Stomach smooth muscle (tissue), 2 donors: ENCODE data around the gene ENOX1.

ENCODE experiments used
- H3K27ac ChIP-seq: one replicate; pipeline ENCODE4 v1.7.0; 2013; ENCODE audit warnings: mild to moderate bottlenecking, low read length, inconsistent platforms
- H3K27me3 ChIP-seq, 2 donors: one replicate each; pipeline ENCODE4 v1.7.0; 2013; ENCODE audit warnings: low read length in 2 of 2; ENCODE audit not compliant: insufficient read depth in 2 of 2, control insufficient read depth in 1 of 2
- H3K36me3 ChIP-seq, 2 donors: one replicate each; pipeline ENCODE4 v1.7.0; 2013; ENCODE audit warnings: low read length in 2 of 2; ENCODE audit not compliant: control insufficient read depth in 2 of 2, insufficient read depth in 2 of 2
- H3K4me1 ChIP-seq: one replicate; pipeline ENCODE4 v1.7.0; 2013; ENCODE audit warnings: low read length; ENCODE audit not compliant: control insufficient read depth, insufficient read depth
- H3K4me3 ChIP-seq, 2 donors: one replicate each; pipeline ENCODE4 v1.7.0; 2013; ENCODE audit warnings: low read length in 2 of 2
- H3K9ac ChIP-seq, 2 donors: one replicate each; pipeline ENCODE4 v1.7.0; 2013; ENCODE audit warnings: low read length in 2 of 2, mild to moderate bottlenecking in 1 of 2
- H3K9me3 ChIP-seq, 2 donors: one replicate each; pipeline ENCODE4 v1.7.0; 2013; ENCODE audit warnings: low read length in 2 of 2; ENCODE audit not compliant: control insufficient read depth in 2 of 2
- donor health status: healthy.
- donor health status: Pancreatic carcinoma.

Gene ENOX1

DNA sequence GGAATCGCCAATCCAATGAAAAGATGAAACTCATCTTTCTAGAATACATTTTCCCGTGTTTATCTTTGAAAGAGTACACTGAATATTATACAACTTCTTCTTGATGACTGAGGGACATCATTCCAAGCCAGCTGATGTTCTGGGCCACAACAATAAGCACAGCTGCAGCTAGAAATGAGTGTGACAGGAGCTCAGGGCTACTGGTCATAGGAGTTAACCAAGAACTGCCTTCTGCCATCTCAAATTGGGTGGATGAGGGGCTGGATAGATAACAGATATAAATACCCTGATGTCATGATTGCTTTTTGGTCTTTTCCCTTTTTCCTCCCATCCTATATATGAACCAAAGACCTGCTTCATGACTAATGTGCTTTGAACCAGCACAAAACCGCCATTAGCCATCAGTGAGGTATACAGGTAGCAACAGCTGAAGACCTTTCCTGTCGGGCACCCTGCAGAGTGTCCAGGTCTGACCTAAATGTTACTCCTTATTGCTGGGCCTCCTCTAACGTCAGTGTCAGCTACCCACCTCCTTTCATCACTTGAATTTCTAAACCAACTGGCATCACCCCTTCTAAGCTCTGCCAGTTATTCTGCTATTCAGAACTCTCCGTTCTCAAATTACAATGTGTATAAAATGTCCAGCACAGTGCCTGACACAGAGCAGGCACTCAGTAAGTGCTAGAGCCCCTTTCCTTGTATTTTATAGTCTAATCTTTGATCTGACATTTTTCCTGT is 178.2 kb downstream of the ENOX1 start:
- Histone ChIP-seq H3K36me3 (peaks cover 0 to 4% of the 10 kb centered on the region in 2 donors), H3K4me3 (no peak overlapping the region), H3K9ac (no peak overlapping the region), H3K9me3 (peaks cover 0 to 3% of the 10 kb centered on the region in 2 donors), H3K27me3 (no peaks in the 10 kb centered on the region), H3K27ac (peak overlapping the region; percentile 41), H3K4me1 (peaks cover 12% of the 10 kb centered on the region)

DNA sequence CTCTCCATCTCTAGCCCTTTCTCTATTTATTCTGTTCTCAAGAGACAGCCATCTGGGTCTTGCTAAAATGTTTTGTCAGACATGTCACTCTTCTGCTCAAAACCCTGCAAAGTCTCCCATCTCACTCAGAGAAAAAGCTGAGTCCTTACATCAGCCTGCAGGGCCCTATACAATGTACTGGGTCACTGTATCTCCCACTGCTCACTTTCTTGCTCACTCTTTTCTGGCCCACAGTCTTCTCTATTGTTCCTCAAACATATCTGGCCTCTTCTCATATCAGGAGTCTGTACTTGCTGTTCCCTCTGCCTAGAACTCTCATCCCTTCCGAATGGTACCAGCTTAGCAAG is 189.2 kb downstream of the ENOX1 start:
- Histone ChIP-seq H3K9me3 (no peaks in the 10 kb centered on the region), H3K36me3 (peaks cover 0 to 5% of the 10 kb centered on the region in 2 donors), H3K4me3 (no peak overlapping the region), H3K9ac (no peak overlapping the region), H3K27me3 (no peaks in the 10 kb centered on the region), H3K27ac (no peak overlapping the region), H3K4me1 (no peaks in the 10 kb centered on the region)

DNA sequence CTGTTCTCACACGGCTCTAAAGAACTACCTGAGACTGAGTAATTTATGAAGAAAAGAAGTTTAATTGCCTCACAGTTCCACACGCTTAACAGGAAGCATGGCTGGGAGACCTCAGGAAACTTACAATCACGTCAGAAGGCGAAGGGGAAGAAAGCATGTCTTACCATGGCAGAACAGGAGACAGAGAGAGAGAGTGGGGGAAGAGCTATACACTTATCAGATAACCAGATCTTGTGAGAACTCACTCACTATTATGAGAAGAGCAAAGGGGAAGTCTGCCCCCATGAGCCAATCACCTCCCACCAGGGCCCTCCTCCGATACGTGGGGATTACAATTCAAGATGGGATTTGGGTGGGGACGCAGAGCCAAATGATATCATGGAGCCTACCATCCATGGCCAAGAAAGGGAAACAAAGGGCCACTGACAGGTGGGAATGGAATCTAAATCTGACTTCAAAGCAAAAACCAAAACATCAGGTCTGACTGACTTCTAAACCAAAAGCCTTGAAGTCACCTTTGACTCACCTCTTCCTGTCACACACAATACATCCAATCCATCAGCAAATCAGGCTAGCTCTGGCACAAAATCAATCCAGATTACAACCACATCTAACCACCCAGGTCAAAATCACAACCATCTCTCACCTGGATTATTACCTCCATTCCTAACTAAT is 189.7 kb downstream of the ENOX1 start:
- no peaks in the 10 kb centered on the region for H3K9me3 ChIP-seq
- H3K36me3 ChIP-seq = peaks cover 0 to 5% of the 10 kb centered on the region in 2 donors
- H3K4me3 ChIP-seq = no peak overlapping the region
- no peak overlapping the region for H3K9ac ChIP-seq
- no peak overlapping the region for H3K27ac ChIP-seq
- no peaks in the 10 kb centered on the region for H3K27me3 ChIP-seq
- H3K4me1 ChIP-seq = no peaks in the 10 kb centered on the region

DNA sequence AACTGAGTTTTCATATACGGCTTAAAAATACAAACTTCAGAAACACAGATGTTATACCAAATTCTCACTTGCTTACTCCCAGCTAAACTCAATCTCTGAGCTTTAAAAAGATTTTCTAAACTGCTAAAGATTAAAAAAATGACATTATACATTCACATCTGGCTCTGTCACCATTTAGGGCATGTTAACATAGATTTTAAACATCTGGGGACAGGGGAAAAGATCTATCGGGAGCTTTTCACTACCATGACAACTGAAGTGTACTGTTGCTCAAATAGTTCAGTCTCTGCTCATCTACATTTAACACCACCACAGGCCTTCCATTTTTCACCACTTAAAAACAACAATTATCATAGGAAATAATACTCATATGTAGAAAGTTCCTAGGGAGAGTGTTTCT is 190.8 kb downstream of the ENOX1 start:
- no peak overlapping the region for H3K9ac ChIP-seq
- H3K36me3 ChIP-seq = peaks cover 0 to 5% of the 10 kb centered on the region in 2 donors
- no peaks in the 10 kb centered on the region for H3K9me3 ChIP-seq
- H3K4me3 ChIP-seq = no peak overlapping the region
- H3K27ac ChIP-seq = no peak overlapping the region
- no peaks in the 10 kb centered on the region for H3K27me3 ChIP-seq
- no peaks in the 10 kb centered on the region for H3K4me1 ChIP-seq

DNA sequence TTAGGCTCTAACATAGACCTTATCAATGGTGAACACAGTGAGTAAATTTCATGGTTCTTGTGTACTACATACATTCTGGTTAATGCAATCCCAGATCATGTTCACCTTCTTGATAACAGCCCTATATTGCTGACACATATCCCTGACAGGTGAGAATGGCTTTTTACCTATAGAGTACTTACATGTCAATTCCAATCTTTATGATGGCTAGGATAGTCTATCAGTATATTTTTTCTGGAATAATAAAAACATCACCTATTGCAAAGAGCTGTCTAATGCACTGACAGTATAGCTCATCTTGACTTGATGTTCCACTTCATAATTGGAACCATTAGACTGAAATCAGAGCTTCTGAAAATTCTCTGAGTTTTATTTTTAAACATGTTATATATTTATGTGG is 199.4 kb downstream of the ENOX1 start:
- H3K4me3 ChIP-seq = no peak overlapping the region
- no peaks in the 10 kb centered on the region for H3K4me1 ChIP-seq
- H3K27ac ChIP-seq = no peak overlapping the region
- no peaks in the 10 kb centered on the region for H3K36me3 ChIP-seq
- H3K9ac ChIP-seq = no peak overlapping the region
- no peaks in the 10 kb centered on the region for H3K27me3 ChIP-seq
- H3K9me3 ChIP-seq = no peaks in the 10 kb centered on the region

DNA sequence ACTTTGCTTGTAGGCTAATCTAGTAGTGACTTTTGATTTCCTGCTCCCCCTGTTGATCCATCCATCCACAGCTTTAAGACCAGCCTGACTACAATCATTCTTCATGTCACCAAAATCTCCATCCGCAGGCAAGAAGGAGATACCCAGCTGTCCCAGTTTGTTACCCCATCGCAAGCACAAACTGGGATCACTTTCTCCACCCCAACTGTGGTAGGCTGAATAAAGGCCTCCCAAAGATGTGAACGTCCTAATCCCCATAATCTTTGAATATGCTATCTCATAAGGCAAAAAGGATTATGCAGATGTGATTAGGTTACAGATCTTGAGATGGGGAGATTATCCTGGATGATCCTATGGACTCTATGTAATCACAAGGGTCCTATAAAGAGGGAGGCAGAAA is 202.0 kb downstream of the ENOX1 start:
- no peak overlapping the region for H3K4me3 ChIP-seq
- no peaks in the 10 kb centered on the region for H3K9me3 ChIP-seq
- H3K36me3 ChIP-seq = no peaks in the 10 kb centered on the region
- H3K9ac ChIP-seq = no peak overlapping the region
- H3K27me3 ChIP-seq = no peaks in the 10 kb centered on the region
- H3K4me1 ChIP-seq = no peaks in the 10 kb centered on the region
- no peak overlapping the region for H3K27ac ChIP-seq

DNA sequence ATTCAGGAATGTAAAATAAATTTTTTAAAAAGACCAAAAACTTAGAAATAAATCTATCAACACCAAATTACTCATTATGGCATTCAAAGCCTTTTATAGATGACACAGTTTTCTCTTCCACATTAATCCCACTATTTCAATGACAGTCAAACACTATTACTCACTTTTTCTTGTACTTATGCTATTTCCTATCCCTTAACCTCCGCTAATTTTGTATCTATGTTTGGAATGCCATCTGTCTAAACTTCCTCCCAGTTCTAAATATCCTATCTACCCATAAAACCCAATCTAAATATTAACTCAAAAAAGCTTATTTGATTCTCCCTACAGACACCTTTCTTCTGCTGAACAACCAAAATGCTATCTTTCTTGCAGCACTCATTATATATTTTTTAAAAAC is 203.5 kb downstream of the ENOX1 start:
- Histone ChIP-seq H3K9ac (no peak overlapping the region), H3K4me3 (no peak overlapping the region), H3K9me3 (no peaks in the 10 kb centered on the region), H3K36me3 (no peaks in the 10 kb centered on the region), H3K4me1 (no peaks in the 10 kb centered on the region), H3K27ac (no peak overlapping the region), H3K27me3 (no peaks in the 10 kb centered on the region)

DNA sequence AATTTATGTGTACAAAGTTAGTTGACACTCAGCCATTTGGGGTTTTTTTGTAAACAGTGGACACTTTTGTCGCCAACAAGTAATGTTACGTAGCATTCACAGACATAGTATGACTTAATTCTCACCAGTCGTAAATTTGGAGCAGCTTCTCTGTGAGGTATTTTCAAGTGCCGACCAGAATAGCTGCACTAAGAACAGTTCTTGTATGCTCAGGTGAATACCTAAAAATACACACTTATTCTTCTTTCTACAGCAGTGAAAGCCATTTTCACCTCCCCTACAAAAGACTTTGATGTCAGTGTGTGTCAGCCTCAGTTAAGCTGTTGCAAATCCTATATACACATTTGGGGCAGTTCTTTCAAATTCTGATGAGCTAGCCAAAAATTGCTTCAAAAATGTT is 206.5 kb downstream of the ENOX1 start:
- Histone ChIP-seq H3K27ac (no peak overlapping the region), H3K36me3 (no peaks in the 10 kb centered on the region), H3K27me3 (no peaks in the 10 kb centered on the region), H3K9ac (no peak overlapping the region), H3K4me1 (no peaks in the 10 kb centered on the region), H3K9me3 (no peaks in the 10 kb centered on the region), H3K4me3 (no peak overlapping the region)

DNA sequence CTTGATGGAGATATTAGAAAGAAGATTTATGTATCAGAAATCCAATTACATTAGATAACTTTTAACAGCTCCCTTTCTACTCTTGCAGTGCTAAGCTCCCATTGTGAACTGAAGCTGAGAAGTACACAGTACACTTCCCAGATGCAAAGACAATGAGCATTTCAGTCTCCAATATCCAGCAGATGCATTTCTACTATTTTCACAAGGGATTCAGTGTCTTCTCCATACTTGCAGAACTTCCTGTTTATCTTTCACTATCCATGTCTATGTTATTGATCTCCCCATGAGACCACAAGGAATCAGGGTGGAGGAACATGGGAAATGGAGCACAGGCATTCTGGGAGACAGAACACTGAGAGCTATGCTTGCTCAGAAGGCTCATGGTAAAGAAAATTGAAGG is 207.5 kb downstream of the ENOX1 start:
- Histone ChIP-seq H3K9ac (no peak overlapping the region), H3K36me3 (no peaks in the 10 kb centered on the region), H3K9me3 (no peaks in the 10 kb centered on the region), H3K4me3 (no peak overlapping the region), H3K27ac (no peak overlapping the region), H3K4me1 (no peaks in the 10 kb centered on the region), H3K27me3 (no peaks in the 10 kb centered on the region)

DNA sequence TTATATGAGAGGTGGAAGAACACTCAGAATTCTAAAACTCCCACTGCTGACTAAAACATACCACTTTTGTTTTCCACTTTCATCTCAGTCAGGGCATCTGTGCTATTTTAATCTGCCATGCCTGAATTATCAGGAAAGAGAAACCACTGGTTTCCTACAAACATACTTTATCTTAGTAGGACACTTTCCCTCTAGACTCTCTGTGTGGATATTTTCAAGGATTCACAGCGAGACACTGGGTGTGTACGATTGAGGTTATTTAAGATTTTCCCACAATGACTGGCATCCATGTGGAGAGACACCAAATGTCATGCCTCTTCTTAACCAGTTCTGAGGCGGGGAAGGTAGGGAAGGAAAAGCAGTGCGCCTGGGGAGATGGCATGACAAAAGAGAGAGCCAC is 212.2 kb downstream of the ENOX1 start:
- H3K9me3 ChIP-seq = no peaks in the 10 kb centered on the region
- no peak overlapping the region for H3K27ac ChIP-seq
- no peaks in the 10 kb centered on the region for H3K27me3 ChIP-seq
- H3K4me3 ChIP-seq = no peak overlapping the region
- no peaks in the 10 kb centered on the region for H3K36me3 ChIP-seq
- no peak overlapping the region for H3K9ac ChIP-seq
- H3K4me1 ChIP-seq = peaks cover 7% of the 10 kb centered on the region

DNA sequence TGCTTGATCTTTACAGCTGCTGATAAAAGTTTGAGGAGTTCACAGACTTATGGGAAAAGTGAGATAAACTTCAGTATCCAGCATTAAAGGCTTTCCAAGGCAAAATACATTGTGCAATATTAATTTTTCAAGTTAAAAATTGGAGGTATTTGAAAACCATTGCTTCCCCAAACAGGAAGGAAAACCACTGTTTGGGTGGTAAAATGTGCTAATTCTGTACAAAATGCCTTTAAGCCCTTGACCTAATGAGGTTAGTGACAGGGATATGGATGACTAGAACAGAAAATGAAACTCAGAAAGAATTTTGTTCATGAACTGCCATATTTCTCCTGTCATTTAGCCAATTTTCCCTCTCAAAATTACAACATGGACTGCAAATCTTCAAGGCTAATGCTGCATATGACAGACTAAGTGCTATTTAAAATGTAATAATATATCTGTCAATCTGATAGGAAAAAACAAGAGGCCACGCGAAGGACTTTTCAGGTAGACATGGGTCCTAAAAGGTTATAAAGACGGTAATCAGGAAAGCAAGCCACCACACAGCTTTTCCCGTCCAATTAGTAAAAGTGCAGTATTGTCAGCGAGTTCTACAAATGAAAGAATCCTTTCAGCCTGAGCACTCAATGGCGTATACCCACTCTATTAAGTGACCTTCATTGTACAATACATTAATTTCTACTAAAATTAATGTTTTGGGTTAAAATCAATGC is 212.8 kb downstream of the ENOX1 start:
- Histone ChIP-seq H3K36me3 (no peaks in the 10 kb centered on the region), H3K27me3 (no peaks in the 10 kb centered on the region), H3K4me1 (peaks cover 13% of the 10 kb centered on the region), H3K9ac (no peak overlapping the region), H3K9me3 (no peaks in the 10 kb centered on the region), H3K4me3 (no peak overlapping the region), H3K27ac (peak overlapping the region; percentile 42)
